Measurements from ENCODE around the gene GPRASP1. TPM values are rescaled to one million over a fixed set of nuclear protein-coding genes. Genes with fewer than 3 reads are reported as not detected.

Gene GPRASP1
- total and polyA plus RNA-seq, 2 of the 13 experiments (the other 11 are each of a cell fraction or from before 2014, with no cell fraction given), result 0.38 to 1.4 TPM

Small RNA genes within 50 kb of the gene (small RNA-seq; reads per million reads assigned to genes)
- 0 reads per million in 3 experiments for gene RNU6-589P (ENCODE audit: insufficient read depth in 2 of 3, insufficient read length in 3 of 3, low read depth in 2 of 3, low replicate concordance in 1 of 3)

Other genes with a start within 250 kb of the GPRASP1 start
- not detected in 2 replicates for gene NXF2B, start 211.5 kb upstream of the GPRASP1 start, total RNA-seq (2016; rRNA removed; fragmentation: Illumina TruSeq; extraction: Trizol)
- gene NXF2B, start 211.5 kb upstream of the GPRASP1 start, polyA plus RNA-seq (2011; rRNA removed), result not detected in 2 replicates
- not detected in 2 replicates for gene TCP11X2, start 179.7 kb upstream of the GPRASP1 start, total RNA-seq (2016; rRNA removed; fragmentation: Illumina TruSeq; extraction: Trizol)
- not detected in 2 replicates for gene TCP11X2, start 179.7 kb upstream of the GPRASP1 start, polyA plus RNA-seq (2011; rRNA removed)
- gene TMSB15A, start 134.7 kb upstream of the GPRASP1 start, total RNA-seq (2016; rRNA removed; fragmentation: Illumina TruSeq; extraction: Trizol), result not detected in 2 replicates
- gene TMSB15A, start 134.7 kb upstream of the GPRASP1 start, polyA plus RNA-seq (2011; rRNA removed), result not detected in 2 replicates
- 14.2 and 14.4 TPM in 2 replicates for gene ARMCX5, start 52.0 kb upstream of the GPRASP1 start, total RNA-seq (2016; rRNA removed; fragmentation: Illumina TruSeq; extraction: Trizol)
- gene ARMCX5, start 52.0 kb upstream of the GPRASP1 start, polyA plus RNA-seq (2011; rRNA removed), result 9.1 and 9.3 TPM in 2 replicates
- 1.3 and 1.6 TPM in 2 replicates for gene GPRASP2, start 61.0 kb downstream of the GPRASP1 start, total RNA-seq (2016; rRNA removed; fragmentation: Illumina TruSeq; extraction: Trizol)
- 0.55 and 0.63 TPM in 2 replicates for gene GPRASP2, start 61.0 kb downstream of the GPRASP1 start, polyA plus RNA-seq (2011; rRNA removed)
- 1.4 and 2.1 TPM in 2 replicates for gene GPRASP3, start 69.3 kb downstream of the GPRASP1 start, total RNA-seq (2016; rRNA removed; fragmentation: Illumina TruSeq; extraction: Trizol)
- gene GPRASP3, start 69.3 kb downstream of the GPRASP1 start, polyA plus RNA-seq (2011; rRNA removed), result 0.54 and 0.67 TPM in 2 replicates